Endodermal cell (in vitro differentiated cells): ENCODE results near the gene TEX13D. TPM values are rescaled to one million over a fixed set of nuclear protein-coding genes. Genes with fewer than 3 reads are reported as not detected.

Experiments
- DNase-seq: peaks from one replicate; pipeline ENCODE4 v3.0.0-alpha.2; 2017
- H3K27ac ChIP-seq: 2 replicates; pipeline ENCODE4 v1.5.1; 2013; ENCODE audit warnings: mild to moderate bottlenecking, low read depth, low read length, moderate library complexity
- H3K27me3 ChIP-seq: 2 replicates; pipeline ENCODE4 v1.6.1; 2013; ENCODE audit warnings: mild to moderate bottlenecking, low read length, moderate library complexity; ENCODE audit not compliant: insufficient read depth, control insufficient read depth, poor library complexity, severe bottlenecking
- H3K36me3 ChIP-seq: 2 replicates; pipeline ENCODE4 v1.7.0; 2013; ENCODE audit warnings: mild to moderate bottlenecking, low read length, moderate library complexity; ENCODE audit not compliant: control insufficient read depth, insufficient read depth
- H3K4me1 ChIP-seq: one replicate; pipeline ENCODE4 v1.7.0; 2013; ENCODE audit warnings: low read length; ENCODE audit not compliant: control insufficient read depth, insufficient read depth
- H3K4me3 ChIP-seq: 2 replicates; pipeline ENCODE4 v1.5.1; 2013; ENCODE audit warnings: mild to moderate bottlenecking, low read length, moderate library complexity
- H3K9ac ChIP-seq: 2 replicates; pipeline ENCODE4 v1.6.1; 2013; ENCODE audit warnings: mild to moderate bottlenecking, low read length, moderate library complexity; ENCODE audit not compliant: poor library complexity, severe bottlenecking; ENCODE audit errors: extremely low read depth
- H3K9me3 ChIP-seq: 2 replicates; pipeline ENCODE4 v1.6.1; 2013; ENCODE audit warnings: mild to moderate bottlenecking, low read length, moderate library complexity; ENCODE audit not compliant: control insufficient read depth
- H3K27ac Mint-ChIP-seq: 2 replicates; pipeline ENCODE4 v1.8.0; 2020; ENCODE audit warnings: mixed read lengths
- H3K27me3 Mint-ChIP-seq: 2 replicates; pipeline ENCODE4 v1.8.0; 2021; ENCODE audit warnings: mild to moderate bottlenecking, mixed read lengths; ENCODE audit not compliant: insufficient read depth
- H3K36me3 Mint-ChIP-seq: 2 replicates; pipeline ENCODE4 v1.8.0; 2020; ENCODE audit warnings: low read depth, mixed read lengths
- H3K4me1 Mint-ChIP-seq: 2 replicates; pipeline ENCODE4 v1.8.0; 2020; ENCODE audit warnings: mixed read lengths
- H3K4me3 Mint-ChIP-seq: 2 replicates; pipeline ENCODE4 v1.8.0; 2020; ENCODE audit warnings: mild to moderate bottlenecking, moderate library complexity, mixed read lengths
- H3K9me3 Mint-ChIP-seq: 2 replicates; pipeline ENCODE4 v1.8.0; 2020; ENCODE audit warnings: mild to moderate bottlenecking, mixed read lengths
- CTCF ChIP-seq: fragments of 200-600 bp; sonication (generic); conservative IDR thresholded peaks from 2 replicates; pipeline ENCODE4 v1.5.0; 2021; ENCODE audit warnings: antibody characterized with exemption, mild to moderate bottlenecking
- WGBS, 2 experiments: methylation state at CpG; one replicate each; pipeline versions ENCODE4 v1.1.5 to v1.1.7; 2013; ENCODE audit warnings: missing lambda C conversion rate in 2 of 2, mixed read lengths in 1 of 2; ENCODE audit not compliant: insufficient coverage in 1 of 2, insufficient read length in 1 of 2; 5-methylcytosine and 5-hydroxymethylcytosine counted together
- total RNA-seq, 2 donors: library from RNA; stranded (reverse); fragmentation: NEBNext Ultra II Directional in 1 of 2; extraction: Animal tissue kit (Norgen Biotek cat#: 25700) in 1 of 2; gene quantifications; 2 replicates in 1 of 2; 3 replicates in 1 of 2; pipeline ENCODE4 v1.2.1, GENCODE V29; 2021

TEX13D gene
- total RNA-seq, 2 donors from 2014 or later: not detected

GRCh38 chrX:124383354-124383753, 50.9 kb downstream of the TEX13D start:
- Mint-ChIP-seq H3K27ac (no peak overlapping the region), H3K36me3 (no peaks in the 10 kb centered on the region), H3K4me3 (no peak overlapping the region), H3K4me1 (peaks cover 1% of the 10 kb centered on the region), H3K27me3 (no peaks in the 10 kb centered on the region), H3K9me3 (no peaks in the 10 kb centered on the region)
- no peaks in the 10 kb centered on the region for H3K9me3 ChIP-seq
- DNase-seq: no peak
- no peaks in the 10 kb centered on the region for H3K4me1 ChIP-seq
- TF ChIP-seq CTCF: no peak
- H3K27me3 ChIP-seq: no peaks in the 10 kb centered on the region
- H3K4me3 ChIP-seq: no peak overlapping the region
- H3K9ac ChIP-seq: no peak overlapping the region
- no peak overlapping the region for H3K27ac ChIP-seq
- H3K36me3 ChIP-seq: no peaks in the 10 kb centered on the region
- WGBS, 2 experiments: 92 to 100% methylated on average over 2 to 3 of the region's 4 CpGs

- Mint-ChIP-seq H3K9me3 (no peaks in the 10 kb centered on the region), H3K27ac (no peak overlapping the region), H3K27me3 (no peaks in the 10 kb centered on the region), H3K4me3 (no peak overlapping the region), H3K36me3 (no peaks in the 10 kb centered on the region), H3K4me1 (no peaks in the 10 kb centered on the region)
- no peak for DNase-seq
- Histone ChIP-seq H3K9ac (no peak overlapping the region), H3K9me3 (no peaks in the 10 kb centered on the region), H3K27me3 (no peaks in the 10 kb centered on the region), H3K27ac (no peak overlapping the region), H3K4me3 (no peak overlapping the region), H3K4me1 (no peaks in the 10 kb centered on the region), H3K36me3 (no peaks in the 10 kb centered on the region)
- TF ChIP-seq CTCF: no peak
- 83 to 90% methylated on average over 1 to 6 of the region's 6 CpGs for WGBS, 2 experiments
These were observed 53.9 kb downstream of the TEX13D start for GRCh38 chrX:124386401-124386800.

Other genes with a start within 250 kb of the TEX13D start
- gene SH2D1A, start 13.9 kb downstream of the TEX13D start, total RNA-seq: not detected